ENCODE measurements around the gene MPLKIP.
"Not testable (repeated sequence)": the region's sequence is repeated elsewhere in the genome, so short reads cannot be mapped to it uniquely, and the experiment has no call there.

Gene MPLKIP

DNA sequence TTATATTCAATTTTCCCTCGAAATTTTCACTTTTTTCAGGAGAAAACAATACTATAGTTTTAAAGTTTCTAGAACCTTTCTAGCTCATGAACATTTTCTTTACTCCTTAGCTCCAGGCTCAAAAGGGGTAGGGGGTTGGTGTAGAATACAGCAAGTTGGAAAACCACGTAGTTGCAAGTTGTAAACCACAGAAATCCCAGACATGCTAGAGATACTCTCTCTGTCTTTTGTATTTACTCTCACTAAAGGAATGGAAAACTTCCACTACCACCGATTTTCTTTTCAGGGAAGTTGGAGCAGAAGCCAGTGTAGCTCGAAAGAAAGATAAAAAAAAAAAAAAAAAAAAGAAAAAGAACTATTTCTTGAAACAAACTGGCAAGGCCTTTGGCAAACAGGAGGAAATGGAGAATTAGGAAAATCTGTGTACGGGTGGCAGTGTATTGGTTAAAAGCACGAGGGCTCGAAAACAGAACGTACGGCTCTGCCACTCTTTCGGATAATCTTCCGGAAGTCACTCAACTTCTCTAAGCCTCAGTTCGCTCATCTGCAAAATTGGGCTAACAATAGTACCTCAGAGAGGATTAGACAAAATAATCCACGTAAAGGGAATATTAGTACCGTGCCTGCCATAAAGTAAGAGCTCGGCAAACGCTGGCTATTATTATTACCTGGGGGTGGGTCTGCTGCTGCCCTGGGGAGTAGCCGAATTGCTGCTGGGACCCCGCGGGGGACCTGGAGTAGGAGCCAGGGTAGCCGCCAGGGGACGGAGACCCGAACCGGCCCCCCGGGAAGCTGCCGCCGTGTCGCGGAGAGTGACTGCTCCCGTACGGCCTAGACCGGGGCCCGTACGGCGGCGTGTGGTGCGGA, 628 bp downstream of the MPLKIP start:
- no peak for DNase-seq (ENCODE audit: low spot score)

DNA sequence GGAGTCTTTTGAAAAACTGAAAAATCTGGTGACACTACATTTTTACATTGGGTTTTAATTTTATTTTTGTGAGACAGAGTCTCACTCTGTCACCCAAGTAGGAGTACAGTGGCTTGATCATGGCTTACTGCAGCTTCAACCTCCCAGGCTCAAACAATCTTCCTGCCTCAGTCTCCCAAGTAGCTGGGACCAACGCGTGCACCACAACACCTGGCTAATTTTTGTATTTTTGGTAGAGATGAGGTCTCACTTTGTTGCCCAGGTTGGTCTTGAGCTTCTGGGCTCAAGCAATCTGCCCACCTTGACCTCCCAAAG, 11.5 kb downstream of the MPLKIP start:
- no peak for DNase-seq (ENCODE audit: low spot score)

DNA sequence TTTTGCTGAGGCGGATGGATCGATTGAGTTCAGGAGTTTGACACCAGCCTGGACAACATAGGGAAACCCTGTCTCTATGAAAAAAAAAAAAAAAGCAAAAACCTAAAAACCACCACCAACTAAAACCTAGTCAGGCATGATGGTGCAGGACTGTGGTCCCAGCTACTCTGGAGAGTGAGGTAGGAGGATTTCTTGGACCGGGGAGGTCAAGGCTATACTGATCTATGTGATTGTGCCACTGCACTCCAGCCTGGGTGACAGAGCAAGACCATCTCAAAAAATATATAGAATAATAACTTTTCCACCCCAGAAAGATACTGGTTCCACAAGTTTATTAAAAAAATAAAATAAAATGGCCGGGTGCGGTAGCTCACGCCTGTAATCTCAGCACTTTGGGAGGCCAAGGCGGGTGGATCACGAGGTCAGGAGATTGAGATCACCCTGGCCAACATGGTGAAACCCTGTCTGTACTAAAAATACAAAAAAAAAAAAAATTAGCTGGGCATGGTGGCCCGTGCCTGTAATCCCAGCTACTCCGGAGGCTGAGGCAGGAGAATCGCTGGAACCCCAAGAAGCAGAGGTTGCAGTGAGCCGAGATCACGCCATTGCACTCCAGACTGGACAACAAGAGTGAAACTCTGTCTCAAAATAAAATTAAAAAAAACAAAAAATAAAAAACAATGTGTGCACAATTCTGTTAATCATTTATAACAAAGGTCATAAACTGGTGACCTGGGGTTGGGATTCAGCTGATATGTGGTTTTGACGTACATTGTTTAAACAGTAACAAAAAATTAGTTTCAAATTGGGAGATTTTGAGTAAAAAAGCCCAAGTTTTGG, 12.1 kb downstream of the MPLKIP start:
- DNase-seq (ENCODE audit: low spot score), result not testable (repeated sequence)

DNA sequence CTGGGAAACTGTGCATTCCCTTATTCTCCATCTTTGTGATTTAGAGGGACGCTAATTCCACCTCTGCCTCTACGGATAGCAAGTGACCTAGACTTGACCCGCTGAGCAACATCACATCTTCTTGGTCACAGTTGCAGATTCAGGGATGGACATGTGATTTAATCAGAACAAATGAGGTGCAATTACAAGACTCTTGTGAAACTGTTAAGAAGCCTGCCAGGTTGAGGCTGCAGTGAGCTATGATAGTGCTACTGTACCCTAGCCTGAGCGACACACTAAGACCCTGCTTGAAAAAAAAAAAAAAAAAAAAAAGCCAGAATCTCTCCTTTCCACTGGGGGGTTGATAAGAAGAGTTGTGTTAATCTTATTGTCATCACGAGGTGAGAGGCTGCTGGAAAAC, 14.4 kb downstream of the MPLKIP start:
- DNase-seq (ENCODE audit: low spot score), result no peak

DNA sequence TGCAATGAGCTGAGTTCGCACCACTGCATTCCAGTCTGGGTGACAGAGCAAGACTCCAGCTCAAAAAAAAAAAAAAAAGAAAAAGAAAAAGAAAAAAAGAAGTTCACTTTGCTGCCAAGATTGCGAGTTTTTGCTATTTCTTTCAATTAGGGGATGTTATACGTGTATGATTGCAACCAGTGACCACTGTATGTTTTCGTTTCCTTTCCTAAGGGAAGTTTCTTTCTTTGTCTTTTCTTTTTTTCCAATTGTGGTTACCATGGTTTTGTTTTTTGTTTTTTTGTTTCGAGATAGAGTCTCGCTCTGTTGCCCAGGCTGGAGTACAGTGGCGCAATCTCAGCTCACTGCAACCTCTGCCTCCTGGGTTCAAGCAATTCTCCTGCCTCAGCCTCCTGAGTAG, 16.2 kb downstream of the MPLKIP start:
- not testable (repeated sequence) for DNase-seq (ENCODE audit: low spot score)

DNA sequence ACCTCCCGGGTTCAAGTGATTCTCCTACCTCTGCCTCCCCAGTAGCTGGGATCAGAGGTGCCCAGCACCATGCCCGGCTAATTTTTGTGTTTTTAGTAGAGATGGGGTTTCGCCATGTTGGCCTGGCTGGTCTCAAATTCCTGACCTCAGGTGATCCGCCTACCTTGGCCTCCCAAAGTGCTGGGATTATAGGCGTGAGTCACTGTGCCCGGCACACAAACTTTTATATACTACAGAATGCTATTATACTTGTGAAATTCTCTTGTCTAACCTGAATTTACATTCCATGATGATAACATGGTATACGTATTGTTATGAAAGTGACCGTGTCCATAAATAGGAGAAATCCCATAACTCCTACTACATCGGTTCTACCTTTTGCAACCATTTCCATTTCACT, 17.2 kb downstream of the MPLKIP start:
- not testable (repeated sequence) for DNase-seq (ENCODE audit: low spot score)

DNA sequence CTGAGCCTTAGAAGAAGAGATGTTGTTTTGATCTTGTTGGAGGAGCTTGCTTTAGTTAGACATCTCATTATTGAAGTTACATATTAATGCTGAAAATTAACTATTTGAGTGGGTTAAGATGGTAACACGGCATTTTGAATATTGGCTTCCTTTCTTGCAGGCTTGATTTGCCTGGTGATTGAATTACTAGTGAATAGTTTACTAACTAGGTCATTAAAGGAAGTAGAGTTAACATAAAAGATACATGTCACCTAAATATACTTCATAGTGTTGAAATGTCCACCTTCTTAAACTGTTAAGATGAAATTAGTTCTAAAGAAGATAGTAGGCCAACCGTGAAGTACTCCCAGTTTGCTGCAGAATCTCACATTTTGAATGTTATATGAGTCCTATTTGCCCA, 18.5 kb downstream of the MPLKIP start:
- no peak for DNase-seq (ENCODE audit: low spot score)

DNA sequence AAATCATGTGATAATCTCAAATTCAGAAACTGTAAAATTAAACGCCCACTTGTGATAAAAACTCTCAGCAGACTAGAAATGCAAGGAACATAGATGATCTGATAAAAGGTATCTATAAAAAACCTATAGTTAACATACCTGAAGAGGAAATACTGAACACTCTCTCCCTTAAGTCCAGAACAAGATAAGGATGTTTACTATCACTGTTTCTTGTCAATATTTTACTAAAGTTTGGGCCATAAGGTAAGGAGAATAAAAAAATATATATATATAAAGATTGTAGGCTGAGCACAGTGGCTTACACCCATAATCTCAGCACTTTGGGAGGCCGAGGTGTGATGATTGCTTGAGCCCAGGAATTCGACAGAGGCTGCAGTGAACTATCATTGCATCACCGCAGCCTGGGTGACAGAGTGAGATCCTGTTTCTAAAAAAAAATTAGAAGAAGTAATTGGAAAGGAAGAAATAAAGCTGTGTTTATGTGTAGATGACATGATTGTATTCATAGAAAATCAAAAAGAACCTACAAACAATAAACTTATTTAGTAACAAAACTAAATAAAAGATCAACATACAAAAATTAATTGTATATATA, 28.4 kb downstream of the MPLKIP start:
- no peak for DNase-seq (ENCODE audit: low spot score)

DNA sequence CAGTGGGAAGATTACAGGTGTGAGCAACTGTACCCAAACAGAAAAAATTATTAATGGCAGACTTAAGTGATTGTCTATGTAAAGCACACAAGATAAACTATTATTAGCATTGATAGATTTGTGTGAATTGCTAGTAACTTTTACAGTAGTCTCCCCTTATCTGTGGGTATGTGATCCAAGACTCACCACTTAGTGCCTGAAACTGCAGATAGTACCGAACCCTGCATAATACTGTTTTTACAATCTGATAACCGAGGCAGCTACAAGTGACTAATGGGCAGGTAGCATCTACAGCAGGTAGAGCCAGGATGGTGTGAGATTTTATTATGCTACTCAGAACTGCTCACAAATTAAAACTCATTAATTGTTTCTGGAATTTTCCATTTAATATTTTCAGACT, 31.5 kb downstream of the MPLKIP start:
- no peak for DNase-seq (ENCODE audit: low spot score)

DNA sequence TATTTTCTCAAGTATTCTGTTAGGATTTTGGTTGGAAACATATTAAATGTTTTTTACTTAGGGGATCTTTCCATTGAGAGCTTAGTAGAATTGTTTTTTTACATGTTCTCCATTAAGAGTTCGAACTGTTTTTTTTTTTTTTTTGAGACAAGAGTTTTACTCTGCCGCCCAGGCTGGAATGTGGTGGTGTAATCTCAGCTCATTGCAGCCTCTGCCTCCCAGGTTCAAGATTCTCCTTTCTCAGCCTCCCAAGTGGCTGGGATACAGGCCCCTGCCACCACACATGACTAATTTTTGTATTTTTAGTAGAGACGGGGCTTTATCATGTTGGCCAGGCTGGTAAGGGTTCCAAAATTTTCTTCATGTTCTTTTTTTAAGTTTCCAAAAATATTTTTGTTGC, 33.2 kb downstream of the MPLKIP start:
- DNase-seq (ENCODE audit: low spot score), result no peak

DNA sequence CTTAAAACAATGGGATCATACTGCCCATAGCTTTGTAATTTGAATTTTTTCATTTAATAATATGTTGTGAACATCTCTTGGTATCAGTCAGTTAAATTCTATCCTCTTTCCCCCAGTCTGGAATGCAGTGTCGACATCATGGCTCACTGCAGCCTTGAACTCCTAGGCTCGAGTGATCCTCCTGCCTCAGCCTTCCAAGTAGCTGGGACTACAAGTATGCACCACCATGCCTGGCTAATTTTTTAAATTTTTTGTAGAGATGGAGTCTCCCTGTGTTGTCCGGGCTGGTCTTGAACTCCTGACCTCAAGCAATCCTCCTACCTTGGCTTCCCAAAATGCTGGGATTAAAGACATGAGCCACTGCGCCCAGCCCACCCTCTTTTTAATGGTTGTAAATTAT, 34.6 kb downstream of the MPLKIP start:
- no peak for DNase-seq (ENCODE audit: low spot score)

DNA sequence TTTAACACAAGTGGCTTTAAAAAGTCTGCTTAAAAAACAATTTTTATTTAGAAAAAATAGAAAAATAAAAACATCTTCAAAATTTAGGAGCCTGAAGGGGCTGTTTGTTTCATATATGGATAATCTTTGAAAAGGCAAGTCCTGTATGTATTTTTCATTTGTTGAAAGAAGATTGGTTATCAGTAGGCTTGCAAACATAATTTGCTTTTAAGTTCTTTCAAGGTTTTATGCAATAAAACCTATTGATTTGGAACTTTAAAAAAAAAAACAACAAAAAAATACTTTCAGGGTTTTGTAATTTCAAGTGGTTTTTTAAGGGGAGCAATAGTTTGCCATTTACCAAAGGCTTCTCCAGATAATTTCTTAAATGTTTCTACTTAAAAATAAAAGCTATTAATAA, 35.6 kb downstream of the MPLKIP start:
- DNase-seq (ENCODE audit: low spot score), result no peak

DNA sequence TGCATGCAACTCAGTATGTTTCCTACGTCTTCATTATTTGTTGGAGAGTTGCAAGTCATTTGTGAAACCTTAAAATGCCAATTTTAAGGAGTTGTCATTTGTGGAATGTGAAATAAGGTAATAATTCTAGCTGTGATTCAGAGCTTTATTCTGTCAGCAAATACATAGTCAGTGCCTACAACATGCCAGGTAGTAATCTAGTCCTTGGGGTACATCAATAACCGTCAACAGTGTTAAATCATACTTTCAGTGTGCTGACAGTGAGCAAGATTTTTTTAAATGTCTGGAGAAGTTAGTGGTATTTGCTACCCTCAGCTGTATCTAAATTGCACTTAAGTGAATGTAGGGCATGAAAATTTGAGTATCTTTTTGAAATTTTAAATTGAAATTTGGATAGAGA, 36.7 kb downstream of the MPLKIP start:
- DNase-seq (ENCODE audit: low spot score), result no peak

DNA sequence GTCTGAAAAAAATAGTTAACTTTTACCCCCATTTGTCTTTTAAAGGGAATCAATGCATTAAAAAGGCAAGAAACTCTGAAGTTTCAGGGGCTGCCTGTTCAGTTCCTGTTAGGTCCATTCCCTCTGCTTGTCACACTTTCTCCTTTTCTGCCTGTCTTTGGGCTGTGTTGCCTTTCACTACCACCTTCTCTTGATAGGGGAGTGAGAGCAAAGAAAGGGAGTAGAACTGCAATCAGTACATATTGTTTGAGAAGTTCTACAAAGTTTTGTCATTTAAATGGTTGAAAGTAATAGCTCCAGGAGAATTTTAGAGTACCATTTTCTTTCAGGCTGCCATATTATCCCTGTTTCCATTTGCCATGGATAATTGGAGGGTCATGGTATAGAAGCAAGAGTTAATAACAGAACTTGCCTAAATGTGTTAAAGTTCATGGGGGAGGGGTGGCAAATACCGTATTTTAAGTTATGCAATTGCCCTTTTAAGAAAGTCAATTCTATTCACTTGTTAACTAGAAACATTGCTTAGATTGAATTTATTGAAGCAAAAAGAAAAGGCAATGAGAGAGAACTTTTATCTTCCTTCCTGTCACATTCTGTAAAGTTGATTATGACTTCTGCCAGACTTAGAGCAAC, 38.6 kb downstream of the MPLKIP start:
- DNase-seq (ENCODE audit: low spot score), result no peak

DNA sequence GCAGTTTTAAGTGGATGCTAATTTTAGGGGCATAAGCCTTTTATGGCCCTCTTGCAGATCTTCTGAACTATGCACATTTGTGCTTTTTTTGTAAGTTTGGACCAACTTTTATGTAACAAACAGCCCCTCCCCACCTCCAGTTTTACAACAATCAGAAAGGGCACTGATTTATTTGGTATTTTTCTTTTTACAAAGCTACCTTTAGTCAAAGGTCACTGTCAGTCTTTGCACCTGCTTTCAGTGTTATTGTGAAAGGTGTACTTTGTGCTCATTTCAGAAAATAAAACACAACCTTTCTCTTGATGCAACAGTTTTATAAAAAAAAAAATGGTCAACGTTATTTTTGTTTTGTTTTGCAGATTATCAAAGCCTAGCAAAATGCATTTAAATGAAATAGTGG, 39.2 kb downstream of the MPLKIP start:
- no peak for DNase-seq (ENCODE audit: low spot score)

DNA sequence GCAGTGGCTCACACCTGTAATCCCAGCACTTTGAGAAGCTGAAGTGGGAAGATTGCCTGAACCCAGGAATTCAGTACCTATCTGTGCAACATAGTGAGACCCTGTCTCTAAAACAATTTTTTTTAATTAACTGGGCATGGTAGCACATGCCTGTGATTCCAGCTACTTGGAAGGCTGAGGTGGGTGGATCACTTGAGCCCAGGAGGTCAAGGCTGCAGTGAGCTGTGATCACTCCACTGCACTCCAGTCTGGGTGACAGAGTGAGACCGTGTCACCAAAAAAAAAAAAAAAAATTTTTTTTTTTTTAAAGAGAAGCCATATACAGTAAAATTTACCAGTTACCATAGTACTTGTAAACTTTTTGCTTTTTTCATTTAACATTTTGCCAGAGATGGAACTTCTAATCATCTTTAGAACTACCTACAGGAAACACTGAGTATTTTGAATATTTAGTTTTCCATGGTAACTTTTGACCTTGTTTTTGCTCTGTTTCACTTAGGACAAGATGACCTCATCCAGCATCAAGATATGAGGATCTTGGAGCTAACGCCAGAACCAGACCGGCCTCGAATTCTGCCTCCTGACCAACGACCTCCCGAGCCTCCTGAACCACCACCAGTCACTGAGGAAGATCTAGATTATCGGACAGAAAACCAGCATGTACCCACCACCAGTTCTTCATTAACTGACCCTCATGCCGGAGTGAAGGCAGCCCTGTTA, 40.6 kb downstream of the MPLKIP start:
- no peak for DNase-seq (ENCODE audit: low spot score)

DNA sequence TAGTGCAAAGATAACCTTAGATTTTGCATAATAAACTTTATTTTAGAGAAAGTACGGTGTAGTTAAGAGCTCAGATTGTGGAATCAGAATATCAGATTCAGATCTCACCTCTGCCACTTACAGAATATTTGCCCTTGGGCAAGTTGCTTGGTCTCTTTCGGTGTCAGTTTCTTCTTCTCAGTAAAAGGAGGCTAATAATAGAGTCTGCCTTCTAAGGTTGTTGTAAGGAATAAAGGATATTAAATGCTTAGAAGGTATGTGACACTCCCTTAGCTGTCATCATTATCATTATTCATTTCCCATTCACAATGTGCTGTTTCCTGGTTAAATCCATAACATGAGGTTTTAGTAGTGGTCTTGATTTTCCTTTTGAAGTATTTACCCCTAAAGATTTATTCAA, 42.2 kb downstream of the MPLKIP start:
- DNase-seq (ENCODE audit: low spot score), result no peak

DNA sequence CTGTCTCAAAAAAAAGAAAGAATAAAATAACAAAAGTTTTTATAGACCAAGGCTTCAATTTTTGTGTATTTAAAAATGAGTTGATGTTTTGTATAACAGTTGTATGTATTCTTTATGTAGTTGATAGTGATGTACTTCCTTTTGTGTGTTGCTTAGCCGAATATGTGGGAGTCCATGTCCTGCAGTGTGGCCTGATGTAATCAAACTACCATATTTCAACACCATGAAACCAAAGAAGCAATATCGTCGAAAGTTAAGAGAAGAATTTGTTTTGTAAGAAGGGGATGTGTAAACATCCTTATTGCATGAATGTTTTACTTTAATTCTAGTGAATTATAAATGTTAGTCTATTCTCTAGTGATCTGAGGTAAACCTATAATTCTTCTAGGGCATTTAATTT, 56.6 kb downstream of the MPLKIP start:
- DNase-seq (ENCODE audit: low spot score), result no peak
